Measurements from ENCODE around the gene LRRN2. TPM values are rescaled to one million over a fixed set of nuclear protein-coding genes. Genes with fewer than 3 reads are reported as not detected.

Gene LRRN2
- total and polyA plus RNA-seq, 9 of the 15 experiments (the other 6 are each of a cell fraction or from before 2014, with no cell fraction given): 0.05 TPM; not detected in 8

GRCh38 chr1:204626381-204626780 lies 59.2 kb downstream of the LRRN2 start:
- in situ Hi-C loops (cut with MboI) (no loop called here), intact Hi-C loops (cut with micrococcal nuclease) (no loop called here)
- Histone ChIP-seq H3K4me1 (replicated peaks in 1 of 2; ENCODE audit: control insufficient read depth in 2 of 2, insufficient read depth in 2 of 2, low read length in 2 of 2) (peaks cover 33 to 51% of the 10 kb centered on the region in 2 experiments), H3K9me1 (ENCODE audit: control insufficient read depth, insufficient read depth, low read length) (no peaks in the 10 kb centered on the region), H3K9me3 (replicated peaks; ENCODE audit: control insufficient read depth, insufficient read depth, low read depth, low read length) (no peaks in the 10 kb centered on the region), H3K4me3 (no peak overlapping the region), H3K9ac (ENCODE audit: insufficient read depth in 1 of 2, low read depth in 2 of 2, low read length in 2 of 2) (no peak overlapping the region), H4K20me1 (replicated peaks; ENCODE audit: control insufficient read depth, insufficient read depth, low read length) (no peaks in the 10 kb centered on the region), H3K27ac (ENCODE audit: extremely low read depth, low read depth, low read length) (no peak overlapping the region), H3K79me2 (ENCODE audit: control insufficient read depth, insufficient read depth, low read length) (no peaks in the 10 kb centered on the region), H3K36me3 (ENCODE audit: control insufficient read depth, insufficient read depth, low read length) (no peaks in the 10 kb centered on the region), H2AFZ (ENCODE audit: low read depth, low read length) (no peak overlapping the region), H3K4me2 (ENCODE audit: insufficient read depth, low read length) (no peak overlapping the region), H3K27me3 (ENCODE audit: control insufficient read depth in 2 of 2, insufficient read depth in 2 of 2, low read length in 2 of 2) (peaks cover 0 to 14% of the 10 kb centered on the region in 2 experiments; a peak in 2 of 5 replicates)
- POLR2A ChIA-PET: interaction anchor here (0.6 kb wide), 2 partner anchors 36 to 389 kb away, joined by 3 read pairs; no protein-coding TSS in a partner anchor
- no peak for DNase-seq (ENCODE audit: extremely low read depth in 1 of 4, low spot score in 3 of 4)
- BruUV-seq (replicated peaks): no TSS peak
- ATAC-seq: no peak
- no peak for FAIRE-seq
- 32% methylated on average over 7 of the region's 7 CpGs for WGBS (ENCODE audit: insufficient coverage, low coverage, missing lambda C conversion rate)
- TF ChIP-seq ZNF561 (CRISPR knock-in tag; conservative IDR thresholded peaks at IDR 0.05): no peak
- TF ChIP-seq CBX1 (IDR thresholded peaks at IDR 0.05; ENCODE audit: low read depth): no peak
- peak; percentile 29; the same call in 1 of the 2 replicates for TF ChIP-seq SPI1 (IDR thresholded peaks at IDR 0.05; ENCODE audit: borderline replicate concordance, low read depth, low read length)
- no peak for TF ChIP-seq CLOCK (CRISPR knock-in tag; IDR thresholded peaks at IDR 0.05; ENCODE audit: borderline replicate concordance)
- no peak for TF ChIP-seq TARDBP (IDR thresholded peaks at IDR 0.05)
- CTCF ChIA-PET (ENCODE audit: low intra/inter-chr PET ratio): no interaction called here

Data from K562 (cell line).